NCI-H1092 (cell line): ENCODE data around the gene TSHZ1.

Source experiments
- DNase-seq: peaks from one replicate; lab custom pipeline; 2025; lab: John Stamatoyannopoulos, UW

TSHZ1 gene

GRCh38 chr18:75207310-75208154 is 3.1 kb upstream of the TSHZ1 start:
- DNase-seq = peak; percentile 51

- DNase-seq = peak; percentile 49
Observed at GRCh38 chr18:75208155-75208835, 2.3 kb upstream of the TSHZ1 start.

GRCh38 chr18:75208836-75209128 is 1.8 kb upstream of the TSHZ1 start:
- no peak for DNase-seq

- DNase-seq = peak; percentile 86
Observed at GRCh38 chr18:75209129-75209950, 1.3 kb upstream of the TSHZ1 start, which contains the start of gene PTGR3. PTGR3 (minus strand) TSS chr18:75209139; CDS start chr18:75209058, 81 bp downstream.

- DNase-seq = no peak
Observed at GRCh38 chr18:75209951-75210258, 692 bp upstream of the TSHZ1 start.

- DNase-seq = no peak
Observed at GRCh38 chr18:75211002-75211621, 515 bp downstream of the TSHZ1 start.

GRCh38 chr18:75211626-75211952 is 992 bp downstream of the TSHZ1 start:
- DNase-seq = no peak

- no peak for DNase-seq
Observed at GRCh38 chr18:75211953-75212750, 1.6 kb downstream of the TSHZ1 start.

GRCh38 chr18:75212751-75213090 is 2.1 kb downstream of the TSHZ1 start:
- DNase-seq = no peak

GRCh38 chr18:75213611-75214331 is 3.2 kb downstream of the TSHZ1 start:
- peak; percentile 84 for DNase-seq

- no peak for DNase-seq
Observed at GRCh38 chr18:75214332-75214690, 3.7 kb downstream of the TSHZ1 start.

- DNase-seq = no peak
Observed at GRCh38 chr18:75214766-75215510, 4.3 kb downstream of the TSHZ1 start.

GRCh38 chr18:75215663-75216062 is 5.1 kb downstream of the TSHZ1 start:
- DNase-seq = no peak

GRCh38 chr18:75216212-75216910 is 5.8 kb downstream of the TSHZ1 start:
- no peak for DNase-seq

- DNase-seq = no peak
Observed at GRCh38 chr18:75216911-75217689, 6.5 kb downstream of the TSHZ1 start.

GRCh38 chr18:75218065-75218923 is 7.7 kb downstream of the TSHZ1 start:
- DNase-seq = no peak

GRCh38 chr18:75219745-75220375 is 9.3 kb downstream of the TSHZ1 start:
- no peak for DNase-seq
